ENCODE measurements around the gene ADCY1. TPM values are rescaled to one million over a fixed set of nuclear protein-coding genes. Genes with fewer than 3 reads are reported as not detected.

The ADCY1 gene
- total RNA-seq, 1 donor from 2014 or later = 2.8 TPM

GRCh38 chr7:45563401-45563800 is 10.8 kb upstream of the ADCY1 start:
- peak overlapping the region; percentile 70 for H3K27ac ChIP-seq (replicated peaks)

GRCh38 chr7:45563941-45564461 is 10.2 kb upstream of the ADCY1 start:
- TF ChIP-seq CTCF (IDR thresholded peaks at IDR 0.05; ENCODE audit: borderline replicate concordance) = no peak
- no peaks in the 10 kb centered on the region for H3K36me3 ChIP-seq
- peak; percentile 35 for DNase-seq
- H3K4me3 ChIP-seq = peak overlapping the region; percentile 52
- H3K27me3 ChIP-seq (ENCODE audit: low read depth) = no peaks in the 10 kb centered on the region
- peaks cover 16% of the 10 kb centered on the region for H3K9me3 ChIP-seq (replicated peaks)
- H3K27ac ChIP-seq (replicated peaks) = peak overlapping the region; percentile 70
- H3K4me1 ChIP-seq = peaks cover 25% of the 10 kb centered on the region
- intact Hi-C loops (cut with micrococcal nuclease) = no loop called here

More at GRCh38 chr7:45563401-45563800, 10.8 kb upstream of the ADCY1 start:
- H3K4me3 ChIP-seq = no peak overlapping the region
- no peak for TF ChIP-seq CTCF (IDR thresholded peaks at IDR 0.05; ENCODE audit: borderline replicate concordance)
- no peak for DNase-seq
- H3K36me3 ChIP-seq = no peaks in the 10 kb centered on the region
- peaks cover 18% of the 10 kb centered on the region for H3K9me3 ChIP-seq (replicated peaks)
- no peaks in the 10 kb centered on the region for H3K27me3 ChIP-seq (ENCODE audit: low read depth)
- peaks cover 25% of the 10 kb centered on the region for H3K4me1 ChIP-seq
- intact Hi-C loops (cut with micrococcal nuclease) = no loop called here

- Histone ChIP-seq H3K4me1 (peaks cover 25% of the 10 kb centered on the region), H3K27me3 (ENCODE audit: low read depth) (no peaks in the 10 kb centered on the region), H3K9me3 (replicated peaks) (peaks cover 11% of the 10 kb centered on the region), H3K4me3 (peak overlapping the region; percentile 52), H3K27ac (replicated peaks) (peak overlapping the region; percentile 70), H3K36me3 (no peaks in the 10 kb centered on the region)
- intact Hi-C loops (cut with micrococcal nuclease) = no loop called here
- DNase-seq = no peak
- no peak for TF ChIP-seq CTCF (IDR thresholded peaks at IDR 0.05; ENCODE audit: borderline replicate concordance)
Measured at GRCh38 chr7:45564485-45564884, 9.7 kb upstream of the ADCY1 start.

GRCh38 chr7:45564886-45565455 is 9.2 kb upstream of the ADCY1 start:
- peaks cover 25% of the 10 kb centered on the region for H3K4me1 ChIP-seq
- no peak for DNase-seq
- H3K4me3 ChIP-seq = peak overlapping the region; percentile 52
- no peaks in the 10 kb centered on the region for H3K27me3 ChIP-seq (ENCODE audit: low read depth)
- peaks cover 7% of the 10 kb centered on the region for H3K9me3 ChIP-seq (replicated peaks)
- intact Hi-C loops (cut with micrococcal nuclease) = no loop called here
- no peaks in the 10 kb centered on the region for H3K36me3 ChIP-seq
- no peak for TF ChIP-seq CTCF (IDR thresholded peaks at IDR 0.05; ENCODE audit: borderline replicate concordance)
- peak overlapping the region; percentile 70 for H3K27ac ChIP-seq (replicated peaks)

- DNase-seq = no peak
- Histone ChIP-seq H3K9me3 (replicated peaks) (no peaks in the 10 kb centered on the region), H3K27me3 (ENCODE audit: low read depth) (no peaks in the 10 kb centered on the region), H3K36me3 (no peaks in the 10 kb centered on the region), H3K27ac (replicated peaks) (no peak overlapping the region), H3K4me1 (peaks cover 25% of the 10 kb centered on the region), H3K4me3 (no peak overlapping the region)
- no peak for TF ChIP-seq CTCF (IDR thresholded peaks at IDR 0.05; ENCODE audit: borderline replicate concordance)
- intact Hi-C loops (cut with micrococcal nuclease) = no loop called here
Measured at GRCh38 chr7:45566386-45566785, 7.8 kb upstream of the ADCY1 start.
